ENCODE results near the gene FSIP2.

FSIP2 gene

GRCh38 chr2:185813707-185814106 is 75.1 kb downstream of the FSIP2 start:
- no peak overlapping the region for H3K9ac ChIP-seq (ENCODE audit: low read length)
- no peaks in the 10 kb centered on the region for H3K9me2 ChIP-seq (ENCODE audit: low read depth, low read length)
- no peaks in the 10 kb centered on the region for H4K20me1 ChIP-seq (ENCODE audit: insufficient read depth, low read length)
- no peak overlapping the region for H3K4me3 ChIP-seq (ENCODE audit: low read depth, low read length, poor library complexity, severe bottlenecking)
- H3K9me3 ChIP-seq (ENCODE audit: low read length) = no peaks in the 10 kb centered on the region
- TF ChIP-seq EZH2 (IDR thresholded peaks at IDR 0.05; ENCODE audit: borderline replicate concordance, low read length) = no peak
- H3K36me3 ChIP-seq (ENCODE audit: insufficient read depth, low read length) = no peaks in the 10 kb centered on the region
- H3K4me1 ChIP-seq (ENCODE audit: insufficient read depth, low read length, severe bottlenecking) = no peaks in the 10 kb centered on the region
- no peak overlapping the region for H3K27ac ChIP-seq (ENCODE audit: low read depth, low read length, poor library complexity, severe bottlenecking)
- no peak overlapping the region for H3K4me2 ChIP-seq (ENCODE audit: low read length)
- no peaks in the 10 kb centered on the region for H3K27me3 ChIP-seq (ENCODE audit: insufficient read depth, low read length)
- no peaks in the 10 kb centered on the region for H3K79me2 ChIP-seq (ENCODE audit: insufficient read depth, low read length)
- no peaks in the 10 kb centered on the region for H3F3A ChIP-seq (ENCODE audit: insufficient read depth, low read length)
- H2AFZ ChIP-seq (ENCODE audit: low read length) = no peak overlapping the region

- H4K20me1 ChIP-seq (ENCODE audit: insufficient read depth, low read length) = no peaks in the 10 kb centered on the region
- no peaks in the 10 kb centered on the region for H3K4me1 ChIP-seq (ENCODE audit: insufficient read depth, low read length, severe bottlenecking)
- H2AFZ ChIP-seq (ENCODE audit: low read length) = no peak overlapping the region
- TF ChIP-seq, protein P1, sequence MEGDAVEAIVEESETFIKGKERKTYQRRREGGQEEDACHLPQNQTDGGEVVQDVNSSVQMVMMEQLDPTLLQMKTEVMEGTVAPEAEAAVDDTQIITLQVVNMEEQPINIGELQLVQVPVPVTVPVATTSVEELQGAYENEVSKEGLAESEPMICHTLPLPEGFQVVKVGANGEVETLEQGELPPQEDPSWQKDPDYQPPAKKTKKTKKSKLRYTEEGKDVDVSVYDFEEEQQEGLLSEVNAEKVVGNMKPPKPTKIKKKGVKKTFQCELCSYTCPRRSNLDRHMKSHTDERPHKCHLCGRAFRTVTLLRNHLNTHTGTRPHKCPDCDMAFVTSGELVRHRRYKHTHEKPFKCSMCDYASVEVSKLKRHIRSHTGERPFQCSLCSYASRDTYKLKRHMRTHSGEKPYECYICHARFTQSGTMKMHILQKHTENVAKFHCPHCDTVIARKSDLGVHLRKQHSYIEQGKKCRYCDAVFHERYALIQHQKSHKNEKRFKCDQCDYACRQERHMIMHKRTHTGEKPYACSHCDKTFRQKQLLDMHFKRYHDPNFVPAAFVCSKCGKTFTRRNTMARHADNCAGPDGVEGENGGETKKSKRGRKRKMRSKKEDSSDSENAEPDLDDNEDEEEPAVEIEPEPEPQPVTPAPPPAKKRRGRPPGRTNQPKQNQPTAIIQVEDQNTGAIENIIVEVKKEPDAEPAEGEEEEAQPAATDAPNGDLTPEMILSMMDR (IDR thresholded peaks at IDR 0.05; ENCODE audit: low read length) = no peak
- TF ChIP-seq EZH2 (IDR thresholded peaks at IDR 0.05; ENCODE audit: borderline replicate concordance, low read length) = no peak
- H3K79me2 ChIP-seq (ENCODE audit: insufficient read depth, low read length) = no peaks in the 10 kb centered on the region
- H3K4me3 ChIP-seq (ENCODE audit: low read depth, low read length, poor library complexity, severe bottlenecking) = no peak overlapping the region
- no peak overlapping the region for H3K27ac ChIP-seq (ENCODE audit: low read depth, low read length, poor library complexity, severe bottlenecking)
- no peaks in the 10 kb centered on the region for H3K9me2 ChIP-seq (ENCODE audit: low read depth, low read length)
- H3F3A ChIP-seq (ENCODE audit: insufficient read depth, low read length) = no peaks in the 10 kb centered on the region
- H3K4me2 ChIP-seq (ENCODE audit: low read length) = no peak overlapping the region
- H3K36me3 ChIP-seq (ENCODE audit: insufficient read depth, low read length) = no peaks in the 10 kb centered on the region
- no peaks in the 10 kb centered on the region for H3K27me3 ChIP-seq (ENCODE audit: insufficient read depth, low read length)
- H3K9ac ChIP-seq (ENCODE audit: low read length) = no peak overlapping the region
- no peaks in the 10 kb centered on the region for H3K9me3 ChIP-seq (ENCODE audit: low read length)
Measured at GRCh38 chr2:185817991-185818390, 79.4 kb downstream of the FSIP2 start.

- H3K4me3 ChIP-seq (ENCODE audit: low read depth, low read length, poor library complexity, severe bottlenecking) = no peak overlapping the region
- H3K4me1 ChIP-seq (ENCODE audit: insufficient read depth, low read length, severe bottlenecking) = no peaks in the 10 kb centered on the region
- no peaks in the 10 kb centered on the region for H3K9me3 ChIP-seq (ENCODE audit: low read length)
- H4K20me1 ChIP-seq (ENCODE audit: insufficient read depth, low read length) = no peaks in the 10 kb centered on the region
- no peaks in the 10 kb centered on the region for H3K9me2 ChIP-seq (ENCODE audit: low read depth, low read length)
- H3K4me2 ChIP-seq (ENCODE audit: low read length) = no peak overlapping the region
- no peaks in the 10 kb centered on the region for H3K27me3 ChIP-seq (ENCODE audit: insufficient read depth, low read length)
- TF ChIP-seq, protein P1 (IDR thresholded peaks at IDR 0.05; ENCODE audit: low read length) = no peak
- TF ChIP-seq EZH2 (IDR thresholded peaks at IDR 0.05; ENCODE audit: borderline replicate concordance, low read length) = no peak
- H3K9ac ChIP-seq (ENCODE audit: low read length) = no peak overlapping the region
- no peak overlapping the region for H3K27ac ChIP-seq (ENCODE audit: low read depth, low read length, poor library complexity, severe bottlenecking)
- no peaks in the 10 kb centered on the region for H3F3A ChIP-seq (ENCODE audit: insufficient read depth, low read length)
- no peaks in the 10 kb centered on the region for H3K36me3 ChIP-seq (ENCODE audit: insufficient read depth, low read length)
- no peaks in the 10 kb centered on the region for H3K79me2 ChIP-seq (ENCODE audit: insufficient read depth, low read length)
- H2AFZ ChIP-seq (ENCODE audit: low read length) = no peak overlapping the region
Measured at GRCh38 chr2:185821467-185821866, 82.9 kb downstream of the FSIP2 start.

GRCh38 chr2:185823773-185824172 is 85.2 kb downstream of the FSIP2 start:
- Histone ChIP-seq H3K9ac (ENCODE audit: low read length) (no peak overlapping the region), H3K4me3 (ENCODE audit: low read depth, low read length, poor library complexity, severe bottlenecking) (no peak overlapping the region), H3K4me1 (ENCODE audit: insufficient read depth, low read length, severe bottlenecking) (no peaks in the 10 kb centered on the region), H3K9me2 (ENCODE audit: low read depth, low read length) (no peaks in the 10 kb centered on the region), H3K79me2 (ENCODE audit: insufficient read depth, low read length) (no peaks in the 10 kb centered on the region), H2AFZ (ENCODE audit: low read length) (no peak overlapping the region), H3K27me3 (ENCODE audit: insufficient read depth, low read length) (no peaks in the 10 kb centered on the region), H3K36me3 (ENCODE audit: insufficient read depth, low read length) (no peaks in the 10 kb centered on the region), H3K9me3 (ENCODE audit: low read length) (no peaks in the 10 kb centered on the region), H3K27ac (ENCODE audit: low read depth, low read length, poor library complexity, severe bottlenecking) (no peak overlapping the region), H3K4me2 (ENCODE audit: low read length) (no peak overlapping the region), H3F3A (ENCODE audit: insufficient read depth, low read length) (no peaks in the 10 kb centered on the region), H4K20me1 (ENCODE audit: insufficient read depth, low read length) (no peaks in the 10 kb centered on the region)
- TF ChIP-seq, protein P1 (IDR thresholded peaks at IDR 0.05; ENCODE audit: low read length) = no peak
- TF ChIP-seq EZH2 (IDR thresholded peaks at IDR 0.05; ENCODE audit: borderline replicate concordance, low read length) = no peak

All from OCI-LY1 (cell line).